Gastroesophageal sphincter (tissue), 3 donors: Measurements from ENCODE around the gene MAPK8.

ENCODE experiments used
- CTCF ChIP-seq, 4 experiments: fragments of 200-600 bp in 2 of 4; fragments of 450-650 bp in 2 of 4; sonication (generic) in 1 of 4; IDR thresholded peaks; one replicate each; pipeline ENCODE4 v1.5.1; 2017 to 2019; ENCODE audit warnings: antibody characterized with exemption in 4 of 4, mild to moderate bottlenecking in 2 of 4, moderate library complexity in 2 of 4
- POLR2A ChIP-seq, 2 donors: fragments of 450-650 bp; IDR thresholded peaks; one replicate each; pipeline ENCODE4 v1.6.1; 2017; ENCODE audit warnings: antibody characterized with exemption in 2 of 2, mild to moderate bottlenecking in 2 of 2, moderate library complexity in 1 of 2

GRCh38 chr10:48330269-48330668 lies 23.8 kb downstream of the MAPK8 start:
- TF ChIP-seq CTCF (IDR thresholded peaks at IDR 0.05) (no peak), POLR2A (IDR thresholded peaks at IDR 0.05) (no peak)
